ENCODE results near the gene CISD3.

DNA sequence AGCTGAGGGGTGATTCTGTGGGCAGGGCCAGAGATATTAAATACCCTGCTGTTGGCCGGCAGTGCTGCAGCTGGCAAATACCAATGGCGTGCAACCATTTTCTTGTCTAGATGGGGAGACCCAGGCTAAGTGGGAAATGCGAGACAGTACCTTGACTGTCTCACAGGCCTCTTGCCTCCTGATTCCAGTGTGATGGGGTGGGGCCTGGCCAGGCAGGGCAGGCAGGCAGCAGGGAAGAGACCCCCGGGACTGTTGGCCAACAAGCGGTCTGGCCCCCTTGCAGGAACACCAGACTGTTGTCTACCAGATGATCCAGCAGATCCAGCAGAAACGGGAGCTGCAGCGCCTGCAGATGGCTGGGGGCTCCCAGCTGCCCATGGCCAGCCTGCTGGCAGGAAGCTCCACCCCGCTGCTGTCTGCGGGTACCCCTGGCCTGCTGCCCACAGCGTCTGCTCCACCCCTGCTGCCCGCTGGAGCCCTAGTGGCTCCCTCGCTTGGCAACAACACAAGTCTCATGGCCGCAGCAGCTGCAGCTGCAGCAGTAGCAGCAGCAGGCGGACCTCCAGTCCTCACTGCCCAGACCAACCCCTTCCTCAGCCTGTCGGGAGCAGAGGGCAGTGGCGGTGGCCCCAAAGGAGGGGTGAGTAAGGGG is 5.7 kb upstream of the CISD3 start:
- TF ChIP-seq EZH2 (IDR thresholded peaks at IDR 0.05; ENCODE audit: insufficient read depth, poor library complexity, severe bottlenecking) (no peak), EZH2phosphoT487 (IDR thresholded peaks at IDR 0.05; ENCODE audit: insufficient read depth, low read depth) (no peak)

All from GM23248 (cell line).